ENCODE data around the gene MMS19.

DNA sequence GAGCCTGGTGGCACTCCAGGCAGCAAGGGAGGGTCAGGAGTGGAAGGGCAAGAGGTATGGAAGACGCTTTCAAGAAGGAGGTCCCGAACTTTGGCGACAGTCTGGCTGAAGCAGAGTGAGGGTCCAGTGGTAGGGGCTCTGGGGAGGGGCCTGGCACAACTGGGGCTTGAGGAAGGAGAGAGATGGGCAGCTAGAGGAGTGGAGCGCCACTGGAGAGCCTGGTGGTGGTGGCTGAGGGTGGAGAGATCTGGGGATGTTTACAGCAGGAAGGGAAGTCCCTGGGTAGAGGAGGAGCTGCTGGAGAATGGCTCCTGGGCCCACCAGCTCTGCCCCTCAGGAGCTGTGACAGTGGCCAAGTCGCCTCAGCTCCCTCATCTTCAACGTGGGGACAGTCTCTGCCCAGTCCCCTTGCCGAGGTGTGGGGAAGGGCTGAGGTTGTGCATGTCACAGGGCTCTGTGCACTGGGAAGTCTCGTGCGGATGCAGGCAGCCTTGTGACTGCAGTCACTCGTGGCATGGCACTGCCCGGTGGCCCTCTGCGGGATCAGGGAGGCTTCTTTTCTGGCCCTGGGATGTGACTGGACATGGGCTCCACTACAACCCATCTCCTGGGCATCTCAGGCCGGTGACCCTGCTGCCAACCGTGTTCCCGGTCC lies 19.0 kb upstream of the MMS19 start:
- TF ChIP-seq, protein P1, sequence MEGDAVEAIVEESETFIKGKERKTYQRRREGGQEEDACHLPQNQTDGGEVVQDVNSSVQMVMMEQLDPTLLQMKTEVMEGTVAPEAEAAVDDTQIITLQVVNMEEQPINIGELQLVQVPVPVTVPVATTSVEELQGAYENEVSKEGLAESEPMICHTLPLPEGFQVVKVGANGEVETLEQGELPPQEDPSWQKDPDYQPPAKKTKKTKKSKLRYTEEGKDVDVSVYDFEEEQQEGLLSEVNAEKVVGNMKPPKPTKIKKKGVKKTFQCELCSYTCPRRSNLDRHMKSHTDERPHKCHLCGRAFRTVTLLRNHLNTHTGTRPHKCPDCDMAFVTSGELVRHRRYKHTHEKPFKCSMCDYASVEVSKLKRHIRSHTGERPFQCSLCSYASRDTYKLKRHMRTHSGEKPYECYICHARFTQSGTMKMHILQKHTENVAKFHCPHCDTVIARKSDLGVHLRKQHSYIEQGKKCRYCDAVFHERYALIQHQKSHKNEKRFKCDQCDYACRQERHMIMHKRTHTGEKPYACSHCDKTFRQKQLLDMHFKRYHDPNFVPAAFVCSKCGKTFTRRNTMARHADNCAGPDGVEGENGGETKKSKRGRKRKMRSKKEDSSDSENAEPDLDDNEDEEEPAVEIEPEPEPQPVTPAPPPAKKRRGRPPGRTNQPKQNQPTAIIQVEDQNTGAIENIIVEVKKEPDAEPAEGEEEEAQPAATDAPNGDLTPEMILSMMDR (IDR thresholded peaks at IDR 0.05), result no peak
- no peak for TF ChIP-seq POLR2A (IDR thresholded peaks at IDR 0.05)

Measured in vagina (tissue), 2 donors.